Breast epithelium (tissue), 4 donors: Measurements from ENCODE around the gene SDR42E1. TPM values are rescaled to one million over a fixed set of nuclear protein-coding genes. Genes with fewer than 3 reads are reported as not detected.
A peak's percentile ranks its signal among the peaks of the same experiment; 100 is the strongest.

Source experiments
- DNase-seq, 2 donors: peaks; one replicate each; pipeline ENCODE4 v3.0.0-alpha.2; 2019; ENCODE audit warnings: low spot score in 2 of 2
- H3K27ac ChIP-seq, 2 donors: fragments of 200-600 bp; sonication (generic) in 1 of 2; one replicate each; pipeline ENCODE4 v1.5.1; 2016 to 2019; ENCODE audit warnings: mild to moderate bottlenecking in 1 of 2
- H3K27me3 ChIP-seq, 2 donors: fragments of 200-600 bp; sonication (generic) in 1 of 2; one replicate each; pipeline versions ENCODE4 v1.5.1 to v1.6.0; 2017 to 2019; ENCODE audit warnings: control low read depth in 1 of 2, mild to moderate bottlenecking in 1 of 2
- H3K36me3 ChIP-seq: fragments of 200-600 bp; one replicate; pipeline ENCODE4 v1.5.1; 2019
- H3K4me1 ChIP-seq, 2 donors: fragments of 200-600 bp; sonication (generic); one replicate each; pipeline ENCODE4 v1.5.1; 2016 to 2019; ENCODE audit warnings: control low read depth in 1 of 2
- H3K4me3 ChIP-seq, 3 donors: fragments of 200-600 bp; sonication (generic); 1 replicate in 2 of 3; 2 replicates in 1 of 3; pipeline ENCODE4 v1.5.1; 2016 to 2019; ENCODE audit warnings: mild to moderate bottlenecking in 3 of 3, moderate library complexity in 2 of 3
- H3K9me3 ChIP-seq, 2 donors: fragments of 200-600 bp; sonication (generic) in 1 of 2; one replicate each; pipeline ENCODE4 v1.5.1; 2016 to 2019; ENCODE audit warnings: control low read depth in 1 of 2
- CTCF ChIP-seq, 3 donors: fragments of 450-650 bp; IDR thresholded peaks; one replicate each; pipeline ENCODE4 v1.5.1; 2016 to 2017; ENCODE audit warnings: antibody characterized with exemption in 3 of 3, mild to moderate bottlenecking in 3 of 3, moderate library complexity in 3 of 3
- POLR2A ChIP-seq: fragments of 450-650 bp; IDR thresholded peaks from one replicate; pipeline ENCODE4 v1.6.1; 2016; ENCODE audit warnings: antibody characterized with exemption, mild to moderate bottlenecking, moderate library complexity
- POLR2AphosphoS5 ChIP-seq, 3 donors: sonication (generic); formaldehyde crosslinking; IDR thresholded peaks; one replicate each; pipeline ENCODE4 v1.6.1; 2017; ENCODE audit warnings: antibody characterized with exemption in 3 of 3
- intact Hi-C: fragments of 100-400 bp; cut with DNase I; formaldehyde crosslinking; loops from one replicate; pipeline ENCODE4 v1.15.1; 2023; ENCODE audit warnings: low total_unique reads
- total RNA-seq, 3 donors: library from RNA; depleted of rRNA; stranded (reverse); fragments of >200 nt; gene quantifications; one replicate each; pipeline ENCODE4 v1.1.0, GENCODE V29; 2016

Gene SDR42E1, protein sequence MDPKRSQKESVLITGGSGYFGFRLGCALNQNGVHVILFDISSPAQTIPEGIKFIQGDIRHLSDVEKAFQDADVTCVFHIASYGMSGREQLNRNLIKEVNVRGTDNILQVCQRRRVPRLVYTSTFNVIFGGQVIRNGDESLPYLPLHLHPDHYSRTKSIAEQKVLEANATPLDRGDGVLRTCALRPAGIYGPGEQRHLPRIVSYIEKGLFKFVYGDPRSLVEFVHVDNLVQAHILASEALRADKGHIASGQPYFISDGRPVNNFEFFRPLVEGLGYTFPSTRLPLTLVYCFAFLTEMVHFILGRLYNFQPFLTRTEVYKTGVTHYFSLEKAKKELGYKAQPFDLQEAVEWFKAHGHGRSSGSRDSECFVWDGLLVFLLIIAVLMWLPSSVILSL
- 10 to 100 TPM in 1 of 3 donors, 1 to 10 TPM in 1, under 1 TPM in 1; 0.16 to 11.7 (median 6.9) TPM for total RNA-seq

- Histone ChIP-seq H3K9me3 (peaks cover 10 to 20% of the 10 kb centered on the region in 2 donors), H3K36me3 (no peaks in the 10 kb centered on the region), H3K4me3 (peak within 1 kb of the TSS; percentile 33 to 72 (median 71)), H3K4me1 (no peaks in the 10 kb centered on the region), H3K27ac (peak within 1 kb of the TSS; percentile 50 to 64), H3K27me3 (peaks cover 0 to 3% of the 10 kb centered on the region in 2 donors)
- DNase-seq = peak; percentile 56 to 71
- intact Hi-C loops = no loop called here
- TF ChIP-seq POLR2AphosphoS5 (IDR thresholded peaks at IDR 0.05) (no peak), CTCF (IDR thresholded peaks at IDR 0.05) (no peak), POLR2A (no peak)
Measured at GRCh38 chr16:82011199-82011641, at the start of gene SDR42E1. SDR42E1 (minus strand) TSS chr16:82011470; CDS start chr16:82000858, 10,612 bp downstream.

DNA sequence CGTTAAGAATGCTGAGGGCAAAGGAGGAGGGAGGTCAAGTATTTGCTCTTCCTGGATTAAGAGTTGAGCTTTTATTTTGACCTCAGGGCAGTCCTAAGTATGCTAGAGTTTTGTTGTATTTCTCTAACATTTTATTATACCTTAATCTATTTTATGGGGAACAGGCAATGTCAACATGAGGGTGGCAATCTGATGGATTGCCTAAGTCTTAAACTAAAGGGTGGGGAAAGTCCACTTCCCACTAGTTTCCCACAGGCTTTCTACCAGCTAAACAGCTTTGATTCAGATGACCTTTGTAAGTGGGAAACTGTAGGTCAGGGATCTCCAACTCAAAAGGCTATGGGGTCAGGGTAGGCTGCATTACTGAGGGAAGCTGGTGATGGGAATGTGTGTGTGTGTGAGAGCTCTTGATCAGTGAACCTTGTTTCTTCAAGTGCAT, 48.7 kb upstream of the SDR42E1 start:
- Histone ChIP-seq H3K36me3 (no peaks in the 10 kb centered on the region), H3K27me3 (no peaks in the 10 kb centered on the region), H3K27ac (no peak overlapping the region), H3K4me3 (no peak overlapping the region), H3K4me1 (no peaks in the 10 kb centered on the region), H3K9me3 (no peaks in the 10 kb centered on the region)
- DNase-seq = no peak
- intact Hi-C loops = no loop called here
- no peak for TF ChIP-seq POLR2A
- TF ChIP-seq POLR2AphosphoS5 (IDR thresholded peaks at IDR 0.05) = no peak
- no peak for TF ChIP-seq CTCF (IDR thresholded peaks at IDR 0.05)

- peak in 1 of 2 donors; percentile 32 for DNase-seq
- TF ChIP-seq CTCF (IDR thresholded peaks at IDR 0.05) = no peak
- no peak for TF ChIP-seq POLR2A
- TF ChIP-seq POLR2AphosphoS5 (IDR thresholded peaks at IDR 0.05) = no peak
Measured at GRCh38 chr16:82059161-82059982, 48.1 kb upstream of the SDR42E1 start.

GRCh38 chr16:82056550-82056896, 45.3 kb upstream of the SDR42E1 start:
- intact Hi-C loops = no loop called here
- Histone ChIP-seq H3K36me3 (no peaks in the 10 kb centered on the region), H3K4me1 (no peaks in the 10 kb centered on the region), H3K4me3 (no peak overlapping the region), H3K27ac (peak overlapping the region in 1 of 2 donors; percentile 46), H3K9me3 (no peaks in the 10 kb centered on the region), H3K27me3 (peaks cover 0 to 4% of the 10 kb centered on the region in 2 donors)
- DNase-seq = no peak
- no peak for TF ChIP-seq POLR2A
- TF ChIP-seq CTCF (IDR thresholded peaks at IDR 0.05) = no peak
- TF ChIP-seq POLR2AphosphoS5 (IDR thresholded peaks at IDR 0.05) = no peak

More at GRCh38 chr16:82059161-82059982, 48.1 kb upstream of the SDR42E1 start:
- Histone ChIP-seq H3K4me3 (no peak overlapping the region), H3K9me3 (no peaks in the 10 kb centered on the region), H3K36me3 (no peaks in the 10 kb centered on the region), H3K4me1 (no peaks in the 10 kb centered on the region), H3K27me3 (no peaks in the 10 kb centered on the region), H3K27ac (no peak overlapping the region)
- intact Hi-C loops = no loop called here
